Measurements from ENCODE around the gene MRPS15.
A peak's percentile ranks its signal among the peaks of the same experiment; 100 is the strongest.

Gene MRPS15

GRCh38 chr1:36420409-36420808, 43.8 kb downstream of the MRPS15 start:
- DNase-seq (ENCODE audit: low read depth in 2 of 2) = no peak

- no peak for DNase-seq (ENCODE audit: low read depth in 2 of 2)
Observed at GRCh38 chr1:36419569-36419968, 44.6 kb downstream of the MRPS15 start.

GRCh38 chr1:36419140-36419539, 45.0 kb downstream of the MRPS15 start:
- DNase-seq (ENCODE audit: low read depth in 2 of 2) = no peak

- no peak for DNase-seq (ENCODE audit: low read depth in 2 of 2)
Observed at GRCh38 chr1:36417931-36418330, 46.3 kb downstream of the MRPS15 start.

- DNase-seq (ENCODE audit: low read depth in 2 of 2) = no peak
Observed at GRCh38 chr1:36415661-36416326, 48.4 kb downstream of the MRPS15 start.

- DNase-seq (ENCODE audit: low read depth in 2 of 2) = no peak
Observed at GRCh38 chr1:36414384-36414783, 49.8 kb downstream of the MRPS15 start.

- peak in 1 of 2 experiments; percentile 19 for DNase-seq (ENCODE audit: low read depth in 2 of 2)
Observed at GRCh38 chr1:36411674-36412648, 52.2 kb downstream of the MRPS15 start.

- no peak for DNase-seq (ENCODE audit: low read depth in 2 of 2)
Observed at GRCh38 chr1:36408479-36408878, 55.7 kb downstream of the MRPS15 start.

- no peak for DNase-seq (ENCODE audit: low read depth in 2 of 2)
Observed at GRCh38 chr1:36406440-36406839, 57.7 kb downstream of the MRPS15 start.
